Stomach (tissue), 4 donors: ENCODE results near the gene ZNF267.
"Not testable (repeated sequence)": the region's sequence is repeated elsewhere in the genome, so short reads cannot be mapped to it uniquely, and the experiment has no call there.

ENCODE experiments used
- CTCF ChIP-seq, 7 experiments: fragments of 450-650 bp in 4 of 7; fragments of 200-600 bp in 3 of 7; sonication (generic) in 3 of 7; IDR thresholded peaks; one replicate each; pipeline ENCODE4 v1.5.1; 2016 to 2019; ENCODE audit warnings: antibody characterized with exemption in 7 of 7, control low read depth in 2 of 7, mild to moderate bottlenecking in 1 of 7
- EP300 ChIP-seq: sonication (generic); formaldehyde crosslinking; IDR thresholded peaks from one replicate; pipeline ENCODE4 v1.6.1; 2017; ENCODE audit warnings: antibody characterized with exemption
- POLR2A ChIP-seq, 4 donors: fragments of 450-650 bp; IDR thresholded peaks; one replicate each; pipeline ENCODE4 v1.6.1; 2016; ENCODE audit warnings: antibody characterized with exemption in 4 of 4, control low read depth in 2 of 4, mild to moderate bottlenecking in 1 of 4, moderate library complexity in 1 of 4

GRCh38 chr16:31892111-31892510 is 18.5 kb downstream of the ZNF267 start:
- not testable (repeated sequence) for TF ChIP-seq CTCF (IDR thresholded peaks at IDR 0.05); POLR2A (IDR thresholded peaks at IDR 0.05); EP300
